ENCODE results near the gene MARCHF11. TPM values are rescaled to one million over a fixed set of nuclear protein-coding genes. Genes with fewer than 3 reads are reported as not detected.

MARCHF11 gene
- total RNA-seq, 1 experiment from 2014 or later: not detected

DNA sequence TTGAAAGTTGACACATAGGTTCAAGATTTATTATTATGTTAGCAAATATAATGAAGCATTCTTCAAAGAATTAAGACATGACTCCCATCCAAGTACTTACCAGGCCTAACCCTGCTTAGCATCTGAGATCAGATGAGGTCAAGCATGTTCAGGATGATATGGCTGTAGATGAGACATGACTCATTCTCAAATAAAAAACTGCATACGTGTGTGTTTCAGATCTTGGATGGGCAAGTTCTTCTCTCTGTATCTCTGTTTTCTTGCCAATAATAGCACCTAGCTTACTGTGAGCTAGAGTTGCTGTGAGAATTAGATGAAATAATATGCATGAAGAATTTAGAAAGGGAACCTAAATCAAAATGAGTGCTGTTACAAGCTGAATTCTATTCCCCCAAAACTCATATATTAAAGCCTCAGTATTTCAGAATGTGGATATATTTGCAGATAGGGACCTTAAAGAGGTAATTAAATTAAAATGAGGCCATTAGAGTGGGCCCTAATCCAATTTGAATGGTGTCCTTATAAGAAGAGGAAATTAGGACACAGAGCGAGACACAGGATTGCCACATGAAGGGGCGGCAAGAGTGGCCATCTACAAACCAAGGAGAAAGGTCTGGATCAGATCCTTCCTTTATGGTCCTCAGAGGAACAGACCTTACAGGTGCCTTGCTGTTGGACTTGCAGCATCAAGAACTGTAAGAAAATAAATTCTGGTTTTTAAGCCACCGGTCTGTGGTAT, 146.2 kb downstream of the MARCHF11 start:
- H3K27me3 ChIP-seq (replicated peaks; ENCODE audit: insufficient read depth, low read depth, low read length, poor library complexity): no peaks in the 10 kb centered on the region
- CTCF ChIA-PET: no interaction called here

DNA sequence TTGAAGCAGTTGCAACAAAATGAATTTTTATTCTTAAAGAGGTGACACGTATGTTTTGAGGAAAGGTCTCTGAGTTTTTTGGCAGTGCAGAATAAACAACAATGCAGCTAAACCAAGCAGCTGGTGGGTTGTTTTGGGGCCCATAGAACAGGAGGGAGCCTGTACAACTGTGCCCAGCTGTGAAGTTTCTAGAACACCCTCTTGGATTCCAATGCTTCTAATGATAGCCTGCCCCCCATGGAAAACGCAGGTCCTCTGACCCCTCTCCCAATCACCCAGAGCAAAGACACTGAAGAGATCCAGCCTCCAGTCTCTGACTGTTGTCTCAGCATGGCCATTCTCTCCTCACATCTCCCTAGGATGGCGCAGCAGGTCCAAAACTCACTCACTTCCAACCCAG, 150.9 kb downstream of the MARCHF11 start:
- no TSS peak for BruUV-seq (replicated peaks)
- H3K27me3 ChIP-seq (replicated peaks; ENCODE audit: insufficient read depth, low read depth, low read length, poor library complexity): no peaks in the 10 kb centered on the region
- no peaks in the 10 kb centered on the region for H3K4me1 ChIP-seq (ENCODE audit: insufficient read depth, low read length, poor library complexity, severe bottlenecking)
- no peaks in the 10 kb centered on the region for H3K36me3 ChIP-seq (ENCODE audit: insufficient read depth, low read length, poor library complexity, severe bottlenecking)
- POLR2A ChIA-PET (ENCODE audit: low non-redundant PET): no interaction called here
- CTCF ChIA-PET: no interaction called here
- intact Hi-C loops (cut with micrococcal nuclease; ENCODE audit: unreplicated experiment): no loop called here
- TF ChIP-seq EZH2 (IDR thresholded peaks at IDR 0.05; ENCODE audit: borderline replicate concordance, low read depth, low read length, poor library complexity, severe bottlenecking): no peak
- TF ChIP-seq, protein P1, sequence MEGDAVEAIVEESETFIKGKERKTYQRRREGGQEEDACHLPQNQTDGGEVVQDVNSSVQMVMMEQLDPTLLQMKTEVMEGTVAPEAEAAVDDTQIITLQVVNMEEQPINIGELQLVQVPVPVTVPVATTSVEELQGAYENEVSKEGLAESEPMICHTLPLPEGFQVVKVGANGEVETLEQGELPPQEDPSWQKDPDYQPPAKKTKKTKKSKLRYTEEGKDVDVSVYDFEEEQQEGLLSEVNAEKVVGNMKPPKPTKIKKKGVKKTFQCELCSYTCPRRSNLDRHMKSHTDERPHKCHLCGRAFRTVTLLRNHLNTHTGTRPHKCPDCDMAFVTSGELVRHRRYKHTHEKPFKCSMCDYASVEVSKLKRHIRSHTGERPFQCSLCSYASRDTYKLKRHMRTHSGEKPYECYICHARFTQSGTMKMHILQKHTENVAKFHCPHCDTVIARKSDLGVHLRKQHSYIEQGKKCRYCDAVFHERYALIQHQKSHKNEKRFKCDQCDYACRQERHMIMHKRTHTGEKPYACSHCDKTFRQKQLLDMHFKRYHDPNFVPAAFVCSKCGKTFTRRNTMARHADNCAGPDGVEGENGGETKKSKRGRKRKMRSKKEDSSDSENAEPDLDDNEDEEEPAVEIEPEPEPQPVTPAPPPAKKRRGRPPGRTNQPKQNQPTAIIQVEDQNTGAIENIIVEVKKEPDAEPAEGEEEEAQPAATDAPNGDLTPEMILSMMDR (conservative IDR thresholded peaks at IDR 0.05; ENCODE audit: low read depth, low read length): no peak
- no peak for DNase-seq (ENCODE audit: low spot score)
- no peak overlapping the region for H3K27ac ChIP-seq (ENCODE audit: low read depth, low read length, poor library complexity, severe bottlenecking)
- H3K4me3 ChIP-seq (ENCODE audit: low read depth, low read length, poor library complexity, severe bottlenecking): no peak overlapping the region
- no peaks in the 10 kb centered on the region for H3K9me3 ChIP-seq (ENCODE audit: low read depth, low read length, poor library complexity, severe bottlenecking)

More for the DNA sequence above, 146.2 kb downstream of the MARCHF11 start:
- no peak for TF ChIP-seq EZH2 (IDR thresholded peaks at IDR 0.05; ENCODE audit: borderline replicate concordance, low read depth, low read length, poor library complexity, severe bottlenecking)
- TF ChIP-seq, protein P1 (conservative IDR thresholded peaks at IDR 0.05; ENCODE audit: low read depth, low read length): no peak
- Histone ChIP-seq H3K27ac (ENCODE audit: low read depth, low read length, poor library complexity, severe bottlenecking) (no peak overlapping the region), H3K9me3 (ENCODE audit: low read depth, low read length, poor library complexity, severe bottlenecking) (no peaks in the 10 kb centered on the region), H3K36me3 (ENCODE audit: insufficient read depth, low read length, poor library complexity, severe bottlenecking) (no peaks in the 10 kb centered on the region), H3K4me1 (ENCODE audit: insufficient read depth, low read length, poor library complexity, severe bottlenecking) (no peaks in the 10 kb centered on the region), H3K4me3 (ENCODE audit: low read depth, low read length, poor library complexity, severe bottlenecking) (no peak overlapping the region)
- no peak for DNase-seq (ENCODE audit: low spot score)
- intact Hi-C loops (cut with micrococcal nuclease; ENCODE audit: unreplicated experiment): no loop called here
- POLR2A ChIA-PET (ENCODE audit: low non-redundant PET): no interaction called here
- BruUV-seq (replicated peaks): no TSS peak

DNA sequence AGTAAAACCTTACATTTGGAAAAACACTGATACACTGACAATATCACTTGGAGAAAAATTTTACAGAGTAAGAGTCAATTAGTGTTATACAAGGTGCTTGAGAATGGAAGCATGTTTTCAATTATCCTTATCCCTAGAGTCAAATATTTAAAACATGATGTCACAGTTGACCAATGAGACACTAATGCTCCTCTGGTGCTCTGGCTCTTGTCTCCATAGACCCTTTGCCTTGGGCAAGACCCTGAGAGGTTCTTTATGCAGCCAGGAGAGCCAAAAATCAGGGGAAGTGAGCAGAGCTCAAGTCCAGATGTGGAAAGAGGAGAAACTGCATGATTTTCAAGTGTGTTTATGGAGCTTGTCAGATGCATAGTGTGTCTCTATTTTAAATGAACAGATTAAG, 153.9 kb downstream of the MARCHF11 start:
- TF ChIP-seq, protein P1 (conservative IDR thresholded peaks at IDR 0.05; ENCODE audit: low read depth, low read length): no peak
- no peak for TF ChIP-seq EZH2 (IDR thresholded peaks at IDR 0.05; ENCODE audit: borderline replicate concordance, low read depth, low read length, poor library complexity, severe bottlenecking)
- Histone ChIP-seq H3K4me1 (ENCODE audit: insufficient read depth, low read length, poor library complexity, severe bottlenecking) (no peaks in the 10 kb centered on the region), H3K36me3 (ENCODE audit: insufficient read depth, low read length, poor library complexity, severe bottlenecking) (no peaks in the 10 kb centered on the region), H3K27me3 (replicated peaks; ENCODE audit: insufficient read depth, low read depth, low read length, poor library complexity) (no peaks in the 10 kb centered on the region), H3K9me3 (ENCODE audit: low read depth, low read length, poor library complexity, severe bottlenecking) (no peaks in the 10 kb centered on the region), H3K4me3 (ENCODE audit: low read depth, low read length, poor library complexity, severe bottlenecking) (no peak overlapping the region), H3K27ac (ENCODE audit: low read depth, low read length, poor library complexity, severe bottlenecking) (no peak overlapping the region)
- ChIA-PET CTCF (no interaction called here), POLR2A (ENCODE audit: low non-redundant PET) (no interaction called here)
- intact Hi-C loops (cut with micrococcal nuclease; ENCODE audit: unreplicated experiment): no loop called here
- DNase-seq (ENCODE audit: low spot score): no peak
- BruUV-seq (replicated peaks): no TSS peak
